ENCODE results near the gene ZFAND3.

The ZFAND3 gene

DNA sequence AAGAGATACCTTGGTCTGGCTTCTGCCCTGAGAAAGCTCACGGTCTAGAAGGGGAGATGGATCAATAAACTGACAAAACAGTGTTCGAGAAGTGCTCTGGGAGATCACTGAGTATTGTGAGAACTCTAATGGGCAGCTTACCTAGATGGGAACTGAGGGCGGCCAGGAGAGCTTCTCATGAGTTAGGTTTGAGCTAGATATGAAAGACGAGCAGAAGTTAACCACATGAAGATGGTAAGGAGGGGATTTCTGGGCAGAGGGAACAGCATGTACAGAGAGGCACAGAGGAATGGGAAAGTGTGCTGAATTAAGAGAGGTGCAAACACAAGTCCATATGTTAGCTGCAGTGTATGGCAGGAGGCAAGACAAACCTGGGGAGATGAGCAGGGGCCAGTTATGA, 11.9 kb downstream of the ZFAND3 start:
- H3K27ac ChIP-seq, result no peak overlapping the region
- TF ChIP-seq, protein P1, sequence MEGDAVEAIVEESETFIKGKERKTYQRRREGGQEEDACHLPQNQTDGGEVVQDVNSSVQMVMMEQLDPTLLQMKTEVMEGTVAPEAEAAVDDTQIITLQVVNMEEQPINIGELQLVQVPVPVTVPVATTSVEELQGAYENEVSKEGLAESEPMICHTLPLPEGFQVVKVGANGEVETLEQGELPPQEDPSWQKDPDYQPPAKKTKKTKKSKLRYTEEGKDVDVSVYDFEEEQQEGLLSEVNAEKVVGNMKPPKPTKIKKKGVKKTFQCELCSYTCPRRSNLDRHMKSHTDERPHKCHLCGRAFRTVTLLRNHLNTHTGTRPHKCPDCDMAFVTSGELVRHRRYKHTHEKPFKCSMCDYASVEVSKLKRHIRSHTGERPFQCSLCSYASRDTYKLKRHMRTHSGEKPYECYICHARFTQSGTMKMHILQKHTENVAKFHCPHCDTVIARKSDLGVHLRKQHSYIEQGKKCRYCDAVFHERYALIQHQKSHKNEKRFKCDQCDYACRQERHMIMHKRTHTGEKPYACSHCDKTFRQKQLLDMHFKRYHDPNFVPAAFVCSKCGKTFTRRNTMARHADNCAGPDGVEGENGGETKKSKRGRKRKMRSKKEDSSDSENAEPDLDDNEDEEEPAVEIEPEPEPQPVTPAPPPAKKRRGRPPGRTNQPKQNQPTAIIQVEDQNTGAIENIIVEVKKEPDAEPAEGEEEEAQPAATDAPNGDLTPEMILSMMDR (IDR thresholded peaks at IDR 0.05), result no peak
- no peak for TF ChIP-seq ZFX (IDR thresholded peaks at IDR 0.05; ENCODE audit: borderline replicate concordance)

DNA sequence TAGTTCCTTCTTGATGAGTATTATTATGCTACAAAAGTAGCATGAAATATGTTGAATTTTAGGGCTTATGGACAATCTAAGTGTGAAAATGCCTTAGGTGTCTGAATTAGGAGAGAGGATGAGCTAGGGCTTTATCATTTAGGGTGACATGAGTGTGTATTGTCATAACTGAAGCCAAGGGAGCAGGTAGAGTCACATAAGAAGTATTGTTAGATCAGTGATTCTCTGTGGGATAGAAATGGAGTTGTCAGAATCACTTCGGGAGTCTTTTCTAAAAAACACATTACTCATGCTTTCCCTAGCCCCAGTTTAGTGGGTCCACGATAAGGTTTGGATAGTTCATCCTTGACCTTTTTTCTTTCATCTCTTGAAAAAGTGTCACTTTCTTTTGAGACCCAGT, 16.4 kb downstream of the ZFAND3 start:
- H3K27ac ChIP-seq, result no peak overlapping the region
- TF ChIP-seq ZFX (IDR thresholded peaks at IDR 0.05; ENCODE audit: borderline replicate concordance), result no peak

DNA sequence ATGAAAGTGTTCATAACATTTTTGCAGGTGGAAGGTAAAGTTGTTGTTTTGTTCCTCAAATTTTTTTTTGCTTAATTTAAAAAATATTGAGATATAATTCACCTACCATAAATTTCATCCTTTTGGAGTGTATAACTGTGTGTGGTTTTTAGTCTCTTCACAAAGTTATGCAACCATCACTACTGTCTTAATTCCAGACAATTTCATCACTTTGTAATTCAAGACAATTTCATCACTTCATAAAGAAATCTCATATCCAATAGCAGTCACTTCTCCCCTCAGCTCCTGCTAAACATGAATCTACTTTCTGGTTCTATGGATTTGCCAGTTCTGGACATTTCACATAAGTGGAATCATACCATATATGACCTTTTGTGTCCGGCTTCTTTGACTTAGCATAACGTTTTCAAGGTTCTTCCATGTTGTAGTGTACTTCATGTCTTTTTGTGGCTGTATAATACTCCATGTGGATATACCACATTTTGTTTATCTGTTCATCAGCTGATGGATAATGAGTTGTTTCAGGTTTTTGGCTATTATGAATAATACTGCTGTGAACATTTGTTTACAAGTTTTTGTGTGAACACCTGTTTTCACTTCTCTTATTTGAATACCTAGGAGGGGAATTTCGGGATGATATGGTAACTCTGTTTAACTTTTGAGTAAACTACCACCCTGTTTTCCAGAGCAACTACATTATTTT, 18.8 kb downstream of the ZFAND3 start:
- TF ChIP-seq, protein P1 (IDR thresholded peaks at IDR 0.05), result no peak
- TF ChIP-seq ZFX (IDR thresholded peaks at IDR 0.05; ENCODE audit: borderline replicate concordance), result no peak
- H3K27ac ChIP-seq, result no peak overlapping the region

DNA sequence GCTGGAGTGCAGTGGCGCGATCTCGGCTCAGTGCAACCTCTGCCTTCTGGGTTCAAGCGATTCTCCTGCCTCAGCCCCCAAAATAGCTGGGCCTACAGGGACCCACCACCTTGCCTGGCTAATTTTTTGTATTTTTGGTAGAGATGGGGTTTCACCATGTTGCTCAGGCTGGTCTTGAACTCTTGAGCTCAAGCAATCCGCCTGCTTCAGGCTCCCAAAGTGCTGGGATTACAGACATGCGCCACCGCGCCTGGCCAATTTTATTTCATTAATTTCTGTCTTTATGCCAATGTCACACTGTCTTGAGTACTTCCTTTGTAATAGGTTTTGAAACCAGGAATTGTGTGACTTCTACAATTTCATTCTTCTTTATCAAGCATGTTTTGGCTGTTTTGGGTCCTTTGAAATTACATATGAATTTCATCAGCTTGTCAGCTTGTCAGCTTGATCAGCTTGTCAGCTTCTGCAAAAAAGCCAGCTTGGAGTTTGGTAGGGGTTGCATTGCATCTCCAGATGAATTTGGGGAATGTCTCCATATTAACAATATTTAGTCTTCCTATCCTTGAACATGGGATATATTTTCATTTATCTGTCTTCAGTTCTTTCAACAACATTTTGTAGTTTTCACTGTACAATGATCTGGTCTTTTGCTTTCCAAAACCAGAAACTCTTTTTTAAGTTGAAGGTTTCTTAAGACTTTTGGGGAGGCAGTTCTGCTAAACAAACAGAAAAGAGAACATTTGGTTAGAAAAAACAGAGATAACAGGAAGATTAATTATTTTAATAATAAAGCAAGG, 20.8 kb downstream of the ZFAND3 start:
- no peak for TF ChIP-seq ZFX (IDR thresholded peaks at IDR 0.05; ENCODE audit: borderline replicate concordance)
- TF ChIP-seq, protein P1 (IDR thresholded peaks at IDR 0.05), result no peak
- H3K27ac ChIP-seq, result no peak overlapping the region

DNA sequence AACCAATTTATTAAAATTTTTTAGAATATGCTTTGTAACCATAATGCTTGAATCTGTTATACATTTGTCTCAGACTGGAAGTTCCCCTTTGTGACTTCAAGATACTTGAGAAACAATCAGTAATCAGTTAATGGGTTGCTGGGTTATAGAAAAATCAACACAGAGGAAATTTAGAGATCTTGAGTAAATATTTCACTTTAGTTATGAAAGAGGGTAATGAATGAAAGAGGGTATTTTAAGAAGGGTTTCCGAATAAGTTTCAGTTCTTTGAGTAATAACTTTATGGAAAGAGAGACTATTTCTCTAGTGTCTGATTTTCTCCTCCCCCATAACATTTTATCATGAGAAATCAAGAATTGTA, 21.4 kb downstream of the ZFAND3 start:
- TF ChIP-seq, protein P1 (IDR thresholded peaks at IDR 0.05), result no peak
- TF ChIP-seq ZFX (IDR thresholded peaks at IDR 0.05; ENCODE audit: borderline replicate concordance), result no peak
- no peak overlapping the region for H3K27ac ChIP-seq

DNA sequence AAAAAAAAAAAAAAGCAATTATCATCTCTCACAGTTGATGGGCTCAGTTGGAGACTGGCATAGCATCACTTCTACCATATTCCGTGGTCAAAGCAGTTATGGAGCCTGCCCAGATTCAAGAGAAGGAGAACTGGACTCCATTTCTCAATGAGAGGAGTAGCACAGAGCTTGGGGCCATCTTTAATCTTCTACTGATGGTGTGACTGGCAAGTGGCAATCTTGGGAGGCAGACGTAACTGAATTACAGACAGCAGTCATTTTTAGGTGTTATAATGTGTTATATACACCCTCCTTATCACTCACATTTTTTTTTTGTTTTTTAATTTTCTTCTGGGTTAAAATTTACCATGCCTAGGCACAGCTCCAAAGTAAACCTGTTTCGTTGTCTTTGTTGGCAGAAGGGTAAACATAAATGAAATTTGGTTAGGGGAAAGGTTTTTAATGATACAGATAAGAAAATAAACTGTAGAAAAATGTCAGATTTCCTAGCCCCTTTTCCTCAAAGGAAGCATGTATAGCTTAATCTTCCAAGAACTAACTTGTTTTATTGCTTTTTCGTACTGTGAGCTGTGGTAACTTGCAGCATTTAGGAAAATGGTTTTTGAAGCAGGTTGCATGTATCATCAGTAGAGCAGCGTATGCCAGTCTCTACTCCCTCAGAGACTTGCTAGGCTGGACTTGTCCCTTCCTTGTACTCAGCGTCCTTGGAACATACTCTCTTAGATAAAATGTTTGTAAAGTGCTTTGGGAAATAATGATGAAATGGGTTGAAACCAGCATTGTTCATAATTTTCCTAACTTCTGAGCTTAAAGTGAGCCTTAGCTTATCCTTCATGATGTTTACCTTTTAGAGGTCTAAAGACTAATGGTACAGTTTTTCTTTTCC, 25.7 kb downstream of the ZFAND3 start:
- peak overlapping the region; percentile 76 for H3K27ac ChIP-seq
- TF ChIP-seq, protein P1 (IDR thresholded peaks at IDR 0.05), result no peak
- no peak for TF ChIP-seq ZFX (IDR thresholded peaks at IDR 0.05; ENCODE audit: borderline replicate concordance)

DNA sequence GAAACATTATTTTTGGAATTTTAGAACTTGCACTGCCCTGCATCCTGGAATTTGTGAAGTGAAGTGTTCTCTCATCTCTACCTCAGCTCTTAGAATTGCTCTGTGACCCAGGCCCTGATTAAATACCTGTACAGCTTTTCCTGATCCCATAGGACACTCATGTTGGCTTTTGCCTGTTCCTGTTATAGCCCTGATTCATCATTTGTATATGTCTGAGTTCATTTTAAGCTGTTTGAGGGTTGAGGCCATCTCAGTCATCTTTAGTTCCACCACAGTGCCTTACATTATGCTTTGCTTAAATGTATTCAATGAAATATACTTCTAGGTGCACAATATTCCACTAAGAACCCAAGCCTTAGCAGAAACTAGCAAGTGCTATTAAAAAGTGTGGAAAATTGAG, 26.4 kb downstream of the ZFAND3 start:
- TF ChIP-seq, protein P1 (IDR thresholded peaks at IDR 0.05), result no peak
- no peak for TF ChIP-seq ZFX (IDR thresholded peaks at IDR 0.05; ENCODE audit: borderline replicate concordance)

More for the DNA sequence above, 26.4 kb downstream of the ZFAND3 start:
- H3K27ac ChIP-seq, result peak overlapping the region; percentile 76
